SK-N-SH (cell line): ENCODE data around the gene PCDH17. TPM values are rescaled to one million over a fixed set of nuclear protein-coding genes. Genes with fewer than 3 reads are reported as not detected.

Experiments
- CTCF ChIA-PET: fragments of 300-600, 350-600 bp; formaldehyde crosslinking; extraction: SDS; loops from one replicate; lab custom pipeline; 2021; lab: Yijun Ruan, JAX
- POLR2A ChIA-PET: fragments of 350-600 bp; sonication (Branson Sonifier 250); formaldehyde crosslinking; extraction: SDS; loops from one replicate; lab custom pipeline; 2020; ENCODE audit warnings: antibody characterized with exemption, inconsistent platforms; lab: Yijun Ruan, JAX
- DNase-seq: peaks from one replicate; pipeline ENCODE4 v3.0.0; 2012
- H2AFZ ChIP-seq: fragments of 200-600 bp; sonication (generic); 2 replicates; pipeline ENCODE4 v1.8.1; 2016; ENCODE audit warnings: antibody characterized with exemption, mild to moderate bottlenecking, low read depth
- H3F3A ChIP-seq: fragments of 200-600 bp; sonication (generic); replicated peaks from 2 replicates; pipeline ENCODE3; 2016; ENCODE audit warnings: antibody characterized with exemption, mild to moderate bottlenecking; ENCODE audit not compliant: insufficient read depth
- H3K27ac ChIP-seq, 2 experiments: fragments of 200-500 bp in 1 of 2; fragments of 200-600 bp in 1 of 2; sonication (Bioruptor generic) in 1 of 2; sonication (generic), shearing (Covaris generic) in 1 of 2; 2 replicates each; pipeline versions ENCODE4 v1.5.1 to v1.6.1; 2014 to 2016; ENCODE audit warnings: low read depth in 2 of 2, inconsistent platforms in 1 of 2, low read length in 1 of 2, mild to moderate bottlenecking in 1 of 2, mixed read lengths in 1 of 2
- H3K27me3 ChIP-seq: fragments of 200-600 bp; sonication (generic), shearing (Covaris generic); 2 replicates; pipeline ENCODE4 v1.6.1; 2016; ENCODE audit warnings: mixed run types; ENCODE audit not compliant: insufficient read depth
- H3K36me3 ChIP-seq, 2 experiments: fragments of 200-500 bp in 1 of 2; fragments of 200-600 bp in 1 of 2; sonication (Bioruptor generic) in 1 of 2; sonication (generic) in 1 of 2; replicated peaks in 1 of 2; 2 replicates each; pipeline versions ENCODE3 to v1.5.1; 2014 to 2016; ENCODE audit warnings: low read length in 1 of 2, mild to moderate bottlenecking in 1 of 2; ENCODE audit not compliant: insufficient read depth in 2 of 2, control insufficient read depth in 1 of 2
- H3K4me1 ChIP-seq, 2 experiments: fragments of 200-500 bp in 1 of 2; fragments of 200-600 bp in 1 of 2; sonication (Bioruptor generic) in 1 of 2; sonication (generic), shearing (Covaris generic) in 1 of 2; 2 replicates each; pipeline versions ENCODE4 v1.5.1 to v1.6.1; 2014 to 2016; ENCODE audit warnings: low read depth in 1 of 2, low read length in 1 of 2, mixed run types in 1 of 2; ENCODE audit not compliant: insufficient read depth in 2 of 2, control insufficient read depth in 1 of 2
- H3K4me2 ChIP-seq: fragments of 200-600 bp; sonication (generic), shearing (Covaris generic); 2 replicates; pipeline ENCODE4 v1.6.1; 2017; ENCODE audit warnings: mixed run types
- H3K4me3 ChIP-seq, 2 experiments: fragments of 200-500 bp in 1 of 2; fragments of 200-600 bp in 1 of 2; sonication (Bioruptor generic) in 1 of 2; sonication (generic), shearing (Covaris generic) in 1 of 2; 2 replicates each; pipeline versions ENCODE4 v1.5.1 to v1.8.1; 2014 to 2016; ENCODE audit warnings: low read depth in 2 of 2, inconsistent platforms in 1 of 2, low read length in 1 of 2, mild to moderate bottlenecking in 1 of 2, mixed read lengths in 1 of 2, moderate library complexity in 1 of 2
- H3K79me2 ChIP-seq: fragments of 200-600 bp; sonication (generic); 2 replicates; pipeline ENCODE4 v1.8.1; 2017; ENCODE audit warnings: mild to moderate bottlenecking; ENCODE audit not compliant: insufficient read depth
- H3K9ac ChIP-seq: fragments of 200-600 bp; sonication (generic); 2 replicates; pipeline ENCODE4 v1.6.1; 2017; ENCODE audit warnings: mixed run types
- H3K9me2 ChIP-seq: fragments of 200-600 bp; sonication (generic); 2 replicates; pipeline ENCODE4 v1.6.1; 2017; ENCODE audit warnings: mixed run types
- H3K9me3 ChIP-seq: fragments of 200-600 bp; sonication (generic); 2 replicates; pipeline ENCODE4 v1.6.1; 2017; ENCODE audit warnings: mixed run types, mild to moderate bottlenecking, moderate library complexity
- H4K20me1 ChIP-seq: fragments of 200-600 bp; sonication (generic); 2 replicates; pipeline ENCODE4 v1.6.1; 2017; ENCODE audit warnings: mild to moderate bottlenecking, mixed run types; ENCODE audit not compliant: insufficient read depth
- WGBS: methylation state at CpG from one replicate; pipeline ENCODE4 v1.1.6; 2017; ENCODE audit warnings: low lambda C conversion rate; 5-methylcytosine and 5-hydroxymethylcytosine counted together
- polyA plus RNA-seq, 3 experiments: library from polyadenylated mRNA; depleted of rRNA; stranded (reverse); fragments of >200 nt; gene quantifications; 2 replicates each; pipeline ENCODE4 v1.2.3, GENCODE V29; 2012
- TF ChIP-seq, protein P1 (sequence below): IDR thresholded peaks from 2 replicates; pipeline ENCODE4 v1.6.1; 2012; ENCODE audit warnings: mild to moderate bottlenecking, low read depth, low read length, moderate library complexity
- TF ChIP-seq, protein P2 (sequence below): fragments of 200-600 bp; sonication (generic); IDR thresholded peaks from 2 replicates; pipeline ENCODE4 v1.6.1; 2017; ENCODE audit warnings: antibody characterized with exemption, mild to moderate bottlenecking, moderate library complexity

The PCDH17 gene
- polyA plus RNA-seq, 1 of the 3 experiments (the other 2 are of a cell fraction) = 0.13 TPM

DNA sequence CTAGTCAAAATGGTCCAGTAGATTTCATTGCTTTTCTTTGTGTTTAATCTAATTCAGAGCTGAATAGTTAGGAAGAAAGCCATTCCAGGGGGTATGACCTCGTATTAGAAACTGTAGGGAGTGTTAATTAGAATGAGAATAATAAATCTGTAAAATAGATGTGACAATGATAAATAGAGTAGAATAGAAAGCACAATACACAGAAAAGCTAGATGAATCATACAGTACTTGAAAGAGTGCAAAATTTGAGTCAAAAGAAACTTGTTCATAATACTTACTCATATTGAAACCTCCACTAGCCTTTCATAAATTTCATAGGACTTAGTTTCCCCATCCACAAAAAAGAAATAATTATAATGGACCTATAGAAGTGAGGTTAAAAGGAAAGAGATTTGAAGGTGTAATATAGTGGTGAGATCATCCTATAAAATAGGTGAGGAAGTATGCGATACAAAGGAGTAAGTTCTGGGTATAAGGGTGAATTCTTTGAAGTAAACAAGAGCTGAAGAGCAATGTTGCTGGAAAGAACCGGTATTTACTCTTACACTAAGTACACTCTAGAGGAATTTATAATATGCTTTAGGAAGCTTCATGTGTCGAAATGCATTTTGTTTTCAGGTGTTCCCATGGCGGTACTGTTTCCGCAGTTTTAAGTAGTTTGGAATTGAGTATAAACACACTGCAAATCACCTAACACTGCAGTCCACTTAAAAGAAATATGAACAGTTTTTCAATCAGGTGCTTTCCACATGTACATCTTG lies 21.9 kb downstream of the PCDH17 start:
- no peaks in the 10 kb centered on the region for H3K9me3 ChIP-seq
- 64% methylated on average over 6 of the region's 6 CpGs for WGBS
- CTCF ChIA-PET = interaction anchor here (1.2 to 1.9 kb wide), 3 partner anchors 19 to 955 kb away, joined by 3 to 5 read pairs (median 4); no protein-coding TSS in a partner anchor
- H3K36me3 ChIP-seq = no peaks in the 10 kb centered on the region
- TF ChIP-seq, protein P1, sequence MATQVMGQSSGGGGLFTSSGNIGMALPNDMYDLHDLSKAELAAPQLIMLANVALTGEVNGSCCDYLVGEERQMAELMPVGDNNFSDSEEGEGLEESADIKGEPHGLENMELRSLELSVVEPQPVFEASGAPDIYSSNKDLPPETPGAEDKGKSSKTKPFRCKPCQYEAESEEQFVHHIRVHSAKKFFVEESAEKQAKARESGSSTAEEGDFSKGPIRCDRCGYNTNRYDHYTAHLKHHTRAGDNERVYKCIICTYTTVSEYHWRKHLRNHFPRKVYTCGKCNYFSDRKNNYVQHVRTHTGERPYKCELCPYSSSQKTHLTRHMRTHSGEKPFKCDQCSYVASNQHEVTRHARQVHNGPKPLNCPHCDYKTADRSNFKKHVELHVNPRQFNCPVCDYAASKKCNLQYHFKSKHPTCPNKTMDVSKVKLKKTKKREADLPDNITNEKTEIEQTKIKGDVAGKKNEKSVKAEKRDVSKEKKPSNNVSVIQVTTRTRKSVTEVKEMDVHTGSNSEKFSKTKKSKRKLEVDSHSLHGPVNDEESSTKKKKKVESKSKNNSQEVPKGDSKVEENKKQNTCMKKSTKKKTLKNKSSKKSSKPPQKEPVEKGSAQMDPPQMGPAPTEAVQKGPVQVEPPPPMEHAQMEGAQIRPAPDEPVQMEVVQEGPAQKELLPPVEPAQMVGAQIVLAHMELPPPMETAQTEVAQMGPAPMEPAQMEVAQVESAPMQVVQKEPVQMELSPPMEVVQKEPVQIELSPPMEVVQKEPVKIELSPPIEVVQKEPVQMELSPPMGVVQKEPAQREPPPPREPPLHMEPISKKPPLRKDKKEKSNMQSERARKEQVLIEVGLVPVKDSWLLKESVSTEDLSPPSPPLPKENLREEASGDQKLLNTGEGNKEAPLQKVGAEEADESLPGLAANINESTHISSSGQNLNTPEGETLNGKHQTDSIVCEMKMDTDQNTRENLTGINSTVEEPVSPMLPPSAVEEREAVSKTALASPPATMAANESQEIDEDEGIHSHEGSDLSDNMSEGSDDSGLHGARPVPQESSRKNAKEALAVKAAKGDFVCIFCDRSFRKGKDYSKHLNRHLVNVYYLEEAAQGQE = no peak
- no peak for DNase-seq
- no peaks in the 10 kb centered on the region; a peak in 1 of 4 replicates for H3K4me1 ChIP-seq
- H3K9me2 ChIP-seq = peaks cover 2% of the 10 kb centered on the region; the same call in 1 of the 2 replicates
- no peak overlapping the region for H3K4me2 ChIP-seq
- H3K27me3 ChIP-seq = no peaks in the 10 kb centered on the region
- H3K9ac ChIP-seq = no peak overlapping the region
- H3K79me2 ChIP-seq = no peaks in the 10 kb centered on the region
- H3F3A ChIP-seq = no peaks in the 10 kb centered on the region
- POLR2A ChIA-PET = no interaction called here
- no peak overlapping the region for H3K27ac ChIP-seq
- no peak overlapping the region for H2AFZ ChIP-seq
- H3K4me3 ChIP-seq = no peak overlapping the region
- H4K20me1 ChIP-seq = no peaks in the 10 kb centered on the region

DNA sequence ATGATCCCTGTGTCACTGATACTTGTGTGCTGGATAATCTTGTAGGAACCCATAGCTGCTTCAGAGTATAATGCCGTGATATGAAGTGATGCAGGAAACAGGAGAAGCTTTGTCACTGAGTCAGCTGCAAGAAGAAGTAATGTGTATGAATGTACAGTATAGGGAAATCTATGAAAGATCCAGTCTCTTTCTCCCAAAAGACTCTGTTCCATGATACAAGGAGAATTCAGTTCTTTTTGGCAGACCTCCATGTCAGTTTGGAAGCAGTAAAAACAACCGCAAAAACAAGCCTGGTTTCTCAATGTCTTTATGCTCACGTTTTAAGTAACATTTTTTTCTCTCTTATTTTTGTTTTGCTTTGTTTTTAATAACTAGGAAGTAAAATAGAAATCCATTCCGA lies 33.9 kb downstream of the PCDH17 start:
- no peaks in the 10 kb centered on the region for H3F3A ChIP-seq
- POLR2A ChIA-PET = no interaction called here
- H3K36me3 ChIP-seq = no peaks in the 10 kb centered on the region
- H3K9me2 ChIP-seq = no peaks in the 10 kb centered on the region
- no peak for DNase-seq
- 50% methylated on average over 4 of the region's 4 CpGs for WGBS
- H3K4me2 ChIP-seq = no peak overlapping the region
- no peaks in the 10 kb centered on the region for H3K4me1 ChIP-seq
- H3K79me2 ChIP-seq = no peaks in the 10 kb centered on the region
- no peak overlapping the region for H3K9ac ChIP-seq
- H3K27me3 ChIP-seq = no peaks in the 10 kb centered on the region
- CTCF ChIA-PET = interaction anchor here (0.5 kb wide), 1 partner anchor 193 kb away, joined by 3 read pairs; no protein-coding TSS in a partner anchor
- no peaks in the 10 kb centered on the region for H3K9me3 ChIP-seq
- H3K4me3 ChIP-seq = no peak overlapping the region
- H2AFZ ChIP-seq = no peak overlapping the region
- no peaks in the 10 kb centered on the region for H4K20me1 ChIP-seq
- TF ChIP-seq, protein P2, sequence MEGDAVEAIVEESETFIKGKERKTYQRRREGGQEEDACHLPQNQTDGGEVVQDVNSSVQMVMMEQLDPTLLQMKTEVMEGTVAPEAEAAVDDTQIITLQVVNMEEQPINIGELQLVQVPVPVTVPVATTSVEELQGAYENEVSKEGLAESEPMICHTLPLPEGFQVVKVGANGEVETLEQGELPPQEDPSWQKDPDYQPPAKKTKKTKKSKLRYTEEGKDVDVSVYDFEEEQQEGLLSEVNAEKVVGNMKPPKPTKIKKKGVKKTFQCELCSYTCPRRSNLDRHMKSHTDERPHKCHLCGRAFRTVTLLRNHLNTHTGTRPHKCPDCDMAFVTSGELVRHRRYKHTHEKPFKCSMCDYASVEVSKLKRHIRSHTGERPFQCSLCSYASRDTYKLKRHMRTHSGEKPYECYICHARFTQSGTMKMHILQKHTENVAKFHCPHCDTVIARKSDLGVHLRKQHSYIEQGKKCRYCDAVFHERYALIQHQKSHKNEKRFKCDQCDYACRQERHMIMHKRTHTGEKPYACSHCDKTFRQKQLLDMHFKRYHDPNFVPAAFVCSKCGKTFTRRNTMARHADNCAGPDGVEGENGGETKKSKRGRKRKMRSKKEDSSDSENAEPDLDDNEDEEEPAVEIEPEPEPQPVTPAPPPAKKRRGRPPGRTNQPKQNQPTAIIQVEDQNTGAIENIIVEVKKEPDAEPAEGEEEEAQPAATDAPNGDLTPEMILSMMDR = no peak
- no peak overlapping the region for H3K27ac ChIP-seq
